ENCODE measurements around the gene PRRT1.

PRRT1 gene

GRCh38 chr6:32190911-32191677, 39.4 kb upstream of the PRRT1 start:
- no peak for TF ChIP-seq RAD21 (IDR thresholded peaks at IDR 0.05; ENCODE audit: low read depth)
- no peak for TF ChIP-seq CREB1 (IDR thresholded peaks at IDR 0.05; ENCODE audit: low read depth)
- TF ChIP-seq NFIC (IDR thresholded peaks at IDR 0.05), result no peak
- TF ChIP-seq EP300 (IDR thresholded peaks at IDR 0.05; ENCODE audit: borderline replicate concordance), result no peak

- TF ChIP-seq TEAD4 (IDR thresholded peaks at IDR 0.05) (peak; percentile 37; the same call in 1 of the 2 replicates), FOXM1 (IDR thresholded peaks at IDR 0.05; ENCODE audit: borderline replicate concordance, low read depth) (no peak), YY1 (IDR thresholded peaks at IDR 0.05; ENCODE audit: low read depth) (0 out of 2 replicates have a peak, but pooled peaks have one; percentile 38), NFIC (IDR thresholded peaks at IDR 0.05) (peak; percentile 28; the same call in 1 of the 2 replicates), ZBTB7A (IDR thresholded peaks at IDR 0.05; ENCODE audit: low read depth) (no peak; the same call in none of the 2 replicates), TAF1 (IDR thresholded peaks at IDR 0.05; ENCODE audit: low read depth) (0 out of 2 replicates have a peak, but pooled peaks have one; percentile 18), EGR1 (IDR thresholded peaks at IDR 0.05) (peak; percentile 49)
These were observed 38.5 kb upstream of the PRRT1 start, which contains the start of gene PBX2 for GRCh38 chr6:32190054-32190851. Gene PBX2 (minus strand): TSS chr6:32190202. CDS start chr6:32189915, 287 bp downstream.

- TF ChIP-seq RAD21 (IDR thresholded peaks at IDR 0.05; ENCODE audit: low read depth) (no peak), ZBTB7A (IDR thresholded peaks at IDR 0.05; ENCODE audit: low read depth) (peak; percentile 31; the same call in 1 of the 2 replicates)
These were observed 38.0 kb upstream of the PRRT1 start for GRCh38 chr6:32189742-32190053.

GRCh38 chr6:32189069-32189741, 37.5 kb upstream of the PRRT1 start:
- TF ChIP-seq CREB1 (IDR thresholded peaks at IDR 0.05; ENCODE audit: low read depth), result no peak
- no peak for TF ChIP-seq FOXM1 (IDR thresholded peaks at IDR 0.05; ENCODE audit: borderline replicate concordance, low read depth)
- TF ChIP-seq TCF12 (IDR thresholded peaks at IDR 0.05; ENCODE audit: low read depth), result no peak
- no peak for TF ChIP-seq EP300 (IDR thresholded peaks at IDR 0.05; ENCODE audit: borderline replicate concordance)
- no peak for TF ChIP-seq CEBPB (IDR thresholded peaks at IDR 0.05)
- TF ChIP-seq YY1 (IDR thresholded peaks at IDR 0.05; ENCODE audit: low read depth), result no peak
- no peak for TF ChIP-seq RAD21 (IDR thresholded peaks at IDR 0.05; ENCODE audit: low read depth)
- no peak for TF ChIP-seq REST (IDR thresholded peaks at IDR 0.05; ENCODE audit: low read depth)
- TF ChIP-seq EGR1 (IDR thresholded peaks at IDR 0.05), result no peak
- no peak for TF ChIP-seq TAF1 (IDR thresholded peaks at IDR 0.05; ENCODE audit: low read depth)
- TF ChIP-seq MAX (IDR thresholded peaks at IDR 0.05), result no peak
- TF ChIP-seq ZBTB7A (IDR thresholded peaks at IDR 0.05; ENCODE audit: low read depth), result no peak

DNA sequence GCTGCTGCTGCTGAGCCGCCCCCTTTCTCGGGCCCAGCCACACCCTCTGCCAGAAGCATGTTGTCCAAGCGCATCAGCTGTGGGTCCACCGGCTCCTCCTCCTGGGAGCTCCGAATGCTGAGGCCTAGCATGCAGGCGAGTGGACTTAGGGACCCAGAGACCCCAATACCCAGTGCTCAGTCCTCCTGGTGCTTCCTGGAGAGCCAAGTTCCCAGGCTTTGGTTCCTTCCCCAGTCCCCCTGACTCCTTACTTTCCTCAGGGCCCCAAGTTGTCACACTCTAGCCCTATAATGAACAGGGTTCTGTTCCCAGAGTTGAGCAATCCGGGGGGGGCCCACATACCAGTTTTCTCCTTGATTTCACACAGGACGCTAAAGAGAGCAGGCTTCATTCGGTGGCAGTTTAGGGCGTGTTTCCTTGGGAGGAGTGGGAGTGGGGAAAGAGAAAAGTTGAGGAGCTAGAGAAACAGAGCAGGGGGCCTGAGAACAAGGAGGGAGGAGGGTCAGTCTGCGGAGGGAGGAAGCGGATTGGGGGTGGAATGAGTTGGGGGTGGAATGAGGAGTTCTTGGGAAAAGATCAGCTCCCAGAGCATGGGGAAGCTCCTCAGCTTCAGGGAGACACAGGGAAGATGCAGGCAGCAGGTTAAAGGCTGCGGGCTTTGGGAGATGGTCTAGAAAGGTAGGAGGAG, 36.8 kb upstream of the PRRT1 start:
- TF ChIP-seq NFIC (IDR thresholded peaks at IDR 0.05), result no peak
- TF ChIP-seq REST (IDR thresholded peaks at IDR 0.05; ENCODE audit: low read depth), result no peak
- no peak for TF ChIP-seq EP300 (IDR thresholded peaks at IDR 0.05; ENCODE audit: borderline replicate concordance)
- no peak for TF ChIP-seq RAD21 (IDR thresholded peaks at IDR 0.05; ENCODE audit: low read depth)
- no peak for TF ChIP-seq YY1 (IDR thresholded peaks at IDR 0.05; ENCODE audit: low read depth)

DNA sequence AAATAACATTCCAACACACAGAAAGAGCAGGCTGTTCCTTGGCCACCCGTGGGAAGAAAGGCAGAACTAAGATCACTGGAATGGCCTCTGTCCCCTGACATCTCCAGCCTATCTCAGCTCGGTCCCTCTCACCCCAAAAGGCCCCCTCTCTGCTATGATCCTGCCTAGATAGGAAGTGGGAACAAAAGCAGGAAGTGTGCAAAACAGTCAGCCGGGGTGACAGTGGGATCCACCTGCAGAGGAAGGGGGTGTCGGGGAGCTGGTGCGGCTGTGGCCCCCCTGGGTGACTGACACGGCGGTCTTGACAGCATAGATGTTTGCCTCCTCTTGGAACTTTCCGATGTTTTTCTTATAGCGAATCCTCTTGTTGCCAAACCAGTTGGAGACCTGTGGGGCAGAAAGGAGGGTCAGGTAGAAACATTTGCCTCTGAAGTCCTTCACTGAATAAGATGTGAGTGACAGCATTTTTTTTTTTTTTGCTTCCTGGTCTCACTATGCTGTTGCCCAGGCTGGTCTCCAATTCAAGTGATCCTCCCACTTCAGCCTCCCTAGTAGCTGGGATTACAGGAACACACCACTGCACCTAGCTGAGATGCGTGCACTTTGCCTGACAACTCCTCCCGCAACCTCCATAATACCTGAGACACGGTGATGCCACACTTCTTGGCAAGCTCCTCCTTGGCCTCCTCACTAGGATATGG, 35.4 kb upstream of the PRRT1 start:
- TF ChIP-seq FOXM1 (IDR thresholded peaks at IDR 0.05; ENCODE audit: borderline replicate concordance, low read depth), result no peak
- no peak for TF ChIP-seq EGR1 (IDR thresholded peaks at IDR 0.05)
- no peak for TF ChIP-seq CREB1 (IDR thresholded peaks at IDR 0.05; ENCODE audit: low read depth)
- TF ChIP-seq, protein P1, sequence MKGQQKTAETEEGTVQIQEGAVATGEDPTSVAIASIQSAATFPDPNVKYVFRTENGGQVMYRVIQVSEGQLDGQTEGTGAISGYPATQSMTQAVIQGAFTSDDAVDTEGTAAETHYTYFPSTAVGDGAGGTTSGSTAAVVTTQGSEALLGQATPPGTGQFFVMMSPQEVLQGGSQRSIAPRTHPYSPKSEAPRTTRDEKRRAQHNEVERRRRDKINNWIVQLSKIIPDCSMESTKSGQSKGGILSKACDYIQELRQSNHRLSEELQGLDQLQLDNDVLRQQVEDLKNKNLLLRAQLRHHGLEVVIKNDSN (IDR thresholded peaks at IDR 0.05), result no peak
- TF ChIP-seq MAX (IDR thresholded peaks at IDR 0.05), result no peak
- no peak for TF ChIP-seq TAF1 (IDR thresholded peaks at IDR 0.05; ENCODE audit: low read depth)
- TF ChIP-seq RAD21 (IDR thresholded peaks at IDR 0.05; ENCODE audit: low read depth), result no peak
- no peak for TF ChIP-seq TEAD4 (IDR thresholded peaks at IDR 0.05)
- no peak for TF ChIP-seq REST (IDR thresholded peaks at IDR 0.05; ENCODE audit: low read depth)
- no peak for TF ChIP-seq NFIC (IDR thresholded peaks at IDR 0.05)
- TF ChIP-seq TCF12 (IDR thresholded peaks at IDR 0.05; ENCODE audit: low read depth), result no peak
- no peak for TF ChIP-seq EP300 (IDR thresholded peaks at IDR 0.05; ENCODE audit: borderline replicate concordance)
- no peak for TF ChIP-seq ZBTB7A (IDR thresholded peaks at IDR 0.05; ENCODE audit: low read depth)
- TF ChIP-seq CEBPB (IDR thresholded peaks at IDR 0.05), result no peak
- no peak for TF ChIP-seq YY1 (IDR thresholded peaks at IDR 0.05; ENCODE audit: low read depth)
